ENCODE results near the gene TSTD1. TPM values are rescaled to one million over a fixed set of nuclear protein-coding genes. Genes with fewer than 3 reads are reported as not detected.

Gene TSTD1
- total RNA-seq, 4 donors from 2014 or later: 15.7 to 46.9 (median 37.4) TPM

DNA sequence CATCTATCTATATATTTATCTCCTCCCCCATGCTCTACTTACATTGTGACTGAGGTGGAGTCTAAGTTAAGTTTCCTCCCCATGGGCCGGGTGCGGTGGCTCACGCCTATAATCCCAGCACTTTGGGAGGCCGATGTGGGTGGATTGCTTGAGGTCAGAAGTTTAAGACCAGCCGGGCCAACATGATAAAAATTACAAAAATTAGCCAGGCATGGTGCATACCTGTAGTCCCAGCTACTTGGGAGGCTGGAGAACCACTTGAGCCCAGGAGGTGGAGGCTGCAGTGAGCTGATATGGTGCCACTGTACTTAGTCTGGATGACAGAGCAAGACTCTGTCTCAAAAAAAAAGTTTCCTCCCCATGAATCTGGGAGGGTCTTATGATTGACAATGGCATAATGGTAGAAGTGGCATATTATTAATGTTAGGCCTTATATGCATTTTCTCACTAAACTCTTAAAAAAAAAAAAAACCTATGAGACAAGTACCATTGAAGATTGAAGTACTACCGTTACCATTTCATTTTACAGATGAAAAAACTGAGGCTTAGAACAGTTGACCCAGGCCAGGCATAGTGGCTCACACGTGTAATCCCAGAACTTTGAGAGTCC lies 29.1 kb downstream of the TSTD1 start:
- H3K4me1 ChIP-seq: peaks cover 0 to 12% (median 0%) of the 10 kb centered on the region in 4 donors
- no peaks in the 10 kb centered on the region for H3K36me3 ChIP-seq
- no peak for TF ChIP-seq CTCF (IDR thresholded peaks at IDR 0.05)
- no peak for TF ChIP-seq EP300 (IDR thresholded peaks at IDR 0.05)
- no peak for TF ChIP-seq POLR2A (IDR thresholded peaks at IDR 0.05)
- no peaks in the 10 kb centered on the region for H3K9me3 ChIP-seq
- 85 to 87% methylated on average over 7 of the region's 7 CpGs for WGBS, 2 donors
- no peak overlapping the region for H3K27ac ChIP-seq
- H3K27me3 ChIP-seq: no peaks in the 10 kb centered on the region
- no peak overlapping the region for H3K4me3 ChIP-seq
- no peak for DNase-seq (ENCODE audit: low spot score in 2 of 2)

- DNase-seq (ENCODE audit: low spot score in 2 of 2): no peak
- Histone ChIP-seq H3K4me1 (peaks cover 0 to 12% (median 0%) of the 10 kb centered on the region in 4 donors), H3K27ac (no peak overlapping the region)
Observed at GRCh38 chr1:161008869-161009510, 29.8 kb downstream of the TSTD1 start.

DNA sequence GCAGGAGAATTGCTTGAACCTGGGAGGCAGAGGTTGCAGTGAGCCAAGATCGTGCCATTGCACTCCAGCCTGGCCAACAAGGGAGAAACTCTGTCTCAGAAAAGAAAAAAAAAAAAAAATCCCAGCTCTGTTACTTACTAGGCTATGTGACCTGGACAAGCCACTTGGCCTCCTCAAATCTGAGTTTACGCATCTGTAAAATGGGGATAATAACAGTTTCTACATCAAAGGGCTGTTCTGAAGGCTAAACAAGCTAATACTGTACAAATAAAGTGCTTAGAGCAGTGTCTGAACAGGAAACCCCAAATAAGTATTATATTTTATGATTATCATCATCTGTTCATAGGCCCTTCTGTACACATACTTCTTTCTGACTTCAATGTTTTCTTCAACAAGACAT lies 31.4 kb downstream of the TSTD1 start:
- no peak overlapping the region for H3K4me3 ChIP-seq
- no peaks in the 10 kb centered on the region for H3K4me1 ChIP-seq
- H3K27ac ChIP-seq: no peak overlapping the region
- DNase-seq (ENCODE audit: low spot score in 2 of 2): no peak
- no peaks in the 10 kb centered on the region for H3K9me3 ChIP-seq
- no peaks in the 10 kb centered on the region for H3K27me3 ChIP-seq
- no peak for TF ChIP-seq EP300 (IDR thresholded peaks at IDR 0.05)
- TF ChIP-seq CTCF (IDR thresholded peaks at IDR 0.05): no peak
- TF ChIP-seq POLR2A (IDR thresholded peaks at IDR 0.05): no peak
- H3K36me3 ChIP-seq: no peaks in the 10 kb centered on the region
- WGBS, 2 donors: 91 to 92% methylated on average over 2 of the region's 2 CpGs

More at GRCh38 chr1:161008869-161009510, 29.8 kb downstream of the TSTD1 start:
- H3K36me3 ChIP-seq: no peaks in the 10 kb centered on the region
- H3K4me3 ChIP-seq: no peak overlapping the region
- WGBS, 2 donors: 64% methylated on average over 4 of the region's 4 CpGs
- no peaks in the 10 kb centered on the region for H3K9me3 ChIP-seq
- H3K27me3 ChIP-seq: no peaks in the 10 kb centered on the region
- TF ChIP-seq POLR2A (IDR thresholded peaks at IDR 0.05) (no peak), CTCF (IDR thresholded peaks at IDR 0.05) (no peak), EP300 (IDR thresholded peaks at IDR 0.05) (no peak)

GRCh38 chr1:161006563-161006962 lies 32.2 kb downstream of the TSTD1 start:
- TF ChIP-seq POLR2A (IDR thresholded peaks at IDR 0.05) (no peak), EP300 (IDR thresholded peaks at IDR 0.05) (no peak), CTCF (IDR thresholded peaks at IDR 0.05) (no peak)
- Histone ChIP-seq H3K9me3 (no peaks in the 10 kb centered on the region), H3K27me3 (no peaks in the 10 kb centered on the region), H3K36me3 (no peaks in the 10 kb centered on the region), H3K4me1 (no peaks in the 10 kb centered on the region), H3K27ac (no peak overlapping the region), H3K4me3 (no peak overlapping the region)
- DNase-seq (ENCODE audit: low spot score in 2 of 2): no peak
- WGBS, 2 donors: 94 to 95% methylated on average over 8 of the region's 8 CpGs

- no peak for DNase-seq (ENCODE audit: low spot score in 2 of 2)
- Histone ChIP-seq H3K27me3 (no peaks in the 10 kb centered on the region), H3K27ac (no peak overlapping the region), H3K9me3 (no peaks in the 10 kb centered on the region), H3K36me3 (peaks cover 0 to 27% (median 5%) of the 10 kb centered on the region in 3 donors), H3K4me3 (no peak overlapping the region), H3K4me1 (peaks cover 0 to 3% (median 0%) of the 10 kb centered on the region in 4 donors)
- WGBS, 2 donors: 60 to 76% methylated on average over 5 of the region's 5 CpGs
- no peak for TF ChIP-seq CTCF (IDR thresholded peaks at IDR 0.05)
- no peak for TF ChIP-seq EP300 (IDR thresholded peaks at IDR 0.05)
- TF ChIP-seq POLR2A (IDR thresholded peaks at IDR 0.05): no peak
Observed at GRCh38 chr1:161001525-161001924, 37.2 kb downstream of the TSTD1 start.
